ENCODE results near the gene SULF2.

The SULF2 gene

GRCh38 chr20:47737923-47738322, 47.4 kb downstream of the SULF2 start:
- no peak for DNase-seq (ENCODE audit: low read depth)

- DNase-seq (ENCODE audit: low read depth): no peak
Measured at GRCh38 chr20:47736570-47737152, 48.6 kb downstream of the SULF2 start.

- no peak for DNase-seq (ENCODE audit: low read depth)
Measured at GRCh38 chr20:47735412-47736400, 49.6 kb downstream of the SULF2 start.

- DNase-seq (ENCODE audit: low read depth): no peak
Measured at GRCh38 chr20:47734870-47735269, 50.4 kb downstream of the SULF2 start.

GRCh38 chr20:47733892-47734291, 51.4 kb downstream of the SULF2 start:
- no peak for DNase-seq (ENCODE audit: low read depth)

GRCh38 chr20:47730744-47731143, 54.5 kb downstream of the SULF2 start:
- no peak for DNase-seq (ENCODE audit: low read depth)

GRCh38 chr20:47729472-47729871, 55.8 kb downstream of the SULF2 start:
- DNase-seq (ENCODE audit: low read depth): no peak

GRCh38 chr20:47727909-47728361, 57.3 kb downstream of the SULF2 start:
- DNase-seq (ENCODE audit: low read depth): no peak

GRCh38 chr20:47727170-47727880, 58.0 kb downstream of the SULF2 start:
- peak; percentile 44 for DNase-seq (ENCODE audit: low read depth)

GRCh38 chr20:47726632-47727031, 58.6 kb downstream of the SULF2 start:
- DNase-seq (ENCODE audit: low read depth): no peak

- DNase-seq (ENCODE audit: low read depth): peak; percentile 66
Measured at GRCh38 chr20:47725248-47725973, 59.9 kb downstream of the SULF2 start.

- no peak for DNase-seq (ENCODE audit: low read depth)
Measured at GRCh38 chr20:47724910-47725247, 60.4 kb downstream of the SULF2 start.

GRCh38 chr20:47724396-47724795, 60.9 kb downstream of the SULF2 start:
- no peak for DNase-seq (ENCODE audit: low read depth)

GRCh38 chr20:47723322-47723721, 62.0 kb downstream of the SULF2 start:
- DNase-seq (ENCODE audit: low read depth): no peak

GRCh38 chr20:47720636-47721427, 64.4 kb downstream of the SULF2 start:
- DNase-seq (ENCODE audit: low read depth): no peak

GRCh38 chr20:47719625-47720024, 65.7 kb downstream of the SULF2 start:
- no peak for DNase-seq (ENCODE audit: low read depth)

- no peak for DNase-seq (ENCODE audit: low read depth)
Measured at GRCh38 chr20:47719211-47719610, 66.1 kb downstream of the SULF2 start.

GRCh38 chr20:47718398-47718797, 66.9 kb downstream of the SULF2 start:
- no peak for DNase-seq (ENCODE audit: low read depth)

GRCh38 chr20:47717421-47717820, 67.9 kb downstream of the SULF2 start:
- DNase-seq (ENCODE audit: low read depth): no peak

GRCh38 chr20:47713878-47714450, 71.3 kb downstream of the SULF2 start:
- DNase-seq (ENCODE audit: low read depth): no peak

- no peak for DNase-seq (ENCODE audit: low read depth)
Measured at GRCh38 chr20:47713163-47713562, 72.1 kb downstream of the SULF2 start.

All from stimulated activated CD4-positive, alpha-beta T cell treated with anti-CD3 and anti-CD28 coated beads, Interleukin-2, amount 100 ng/mL, for 4 hours (primary cell).